HG02678 (cell line): ENCODE results near the gene SLCO4A1.
"Not testable (repeated sequence)": the region's sequence is repeated elsewhere in the genome, so short reads cannot be mapped to it uniquely, and the experiment has no call there.

ENCODE experiments used
- ATAC-seq: cut with Tn5 transposase; IDR thresholded peaks from one replicate; pipeline ENCODE4 v1.9.1; 2021; ENCODE audit warnings: mild to moderate bottlenecking, moderate library complexity; ENCODE audit not compliant: unreplicated experiment

SLCO4A1 gene

GRCh38 chr20:62679978-62680589 is 37.8 kb downstream of the SLCO4A1 start:
- ATAC-seq = no peak

DNA sequence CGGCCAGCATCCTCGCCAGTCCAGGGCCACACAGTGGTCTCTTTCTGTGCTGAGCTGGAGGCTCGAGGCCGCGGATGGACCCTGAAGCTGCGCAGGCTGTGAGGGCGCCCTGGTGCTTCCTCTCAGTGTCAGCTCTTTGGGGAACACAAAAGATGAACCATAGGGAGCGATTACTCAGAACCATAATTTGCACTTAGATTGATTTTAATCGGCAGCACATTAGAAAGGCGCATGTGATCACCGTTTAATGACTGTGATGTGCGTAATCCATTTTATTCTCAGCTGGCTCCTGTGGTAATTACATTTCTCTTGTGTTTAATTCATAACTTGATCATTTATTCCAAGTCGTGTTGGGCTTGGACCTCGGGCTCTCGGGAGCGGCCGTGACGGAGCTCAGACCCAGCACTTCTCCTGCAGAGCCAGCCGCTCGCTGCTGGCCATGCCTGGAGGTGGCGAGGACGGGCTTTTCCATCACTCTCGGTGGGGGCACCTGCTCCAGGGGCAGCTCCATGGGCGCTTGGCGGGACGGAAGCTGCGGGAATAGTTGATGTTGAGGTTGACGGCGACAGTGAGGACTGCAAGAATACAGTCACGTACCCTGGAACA is 40.7 kb downstream of the SLCO4A1 start:
- no peak for ATAC-seq

- not testable (repeated sequence) for ATAC-seq
Measured at GRCh38 chr20:62683660-62684322, 41.5 kb downstream of the SLCO4A1 start.

GRCh38 chr20:62684981-62685380 is 42.7 kb downstream of the SLCO4A1 start:
- no peak for ATAC-seq

DNA sequence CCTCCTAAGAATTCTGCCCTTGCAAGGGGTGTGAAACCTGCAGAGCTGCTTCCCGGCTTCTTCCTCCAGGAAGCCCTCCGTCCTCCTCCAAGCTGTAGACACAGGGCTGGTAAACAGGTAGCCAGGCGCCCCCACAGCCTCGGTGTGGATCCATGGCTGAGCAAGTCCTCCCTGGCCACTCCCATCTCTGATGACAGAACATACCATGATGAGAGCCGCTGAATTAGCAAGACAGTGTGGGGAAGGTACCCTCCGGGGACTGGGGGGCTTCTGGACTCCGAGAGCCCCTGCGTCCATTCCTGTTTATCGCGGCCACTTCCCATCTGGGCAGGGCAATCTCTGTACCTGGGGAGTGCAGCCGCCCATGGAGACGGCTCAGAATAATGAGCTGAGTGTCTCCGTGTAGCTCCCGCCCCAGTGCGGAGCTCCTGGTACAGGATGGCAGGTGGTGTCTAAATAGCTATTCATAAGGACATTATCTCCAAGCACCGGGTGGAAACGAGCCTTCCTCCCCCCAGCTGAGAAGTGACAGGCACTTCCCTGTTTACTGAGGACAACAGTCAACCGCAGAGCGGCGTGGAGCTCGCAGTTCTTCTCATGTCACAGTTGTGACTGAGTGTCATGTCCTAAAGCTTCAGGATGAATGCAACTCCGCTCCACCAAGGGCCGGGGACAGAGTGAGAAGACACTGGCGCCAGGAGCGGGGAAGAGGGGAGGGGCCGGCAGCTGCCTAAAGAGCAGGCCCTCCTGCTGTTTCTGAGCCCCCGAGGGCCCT is 43.7 kb downstream of the SLCO4A1 start:
- no peak for ATAC-seq

GRCh38 chr20:62686869-62687830 is 44.8 kb downstream of the SLCO4A1 start:
- ATAC-seq = no peak

DNA sequence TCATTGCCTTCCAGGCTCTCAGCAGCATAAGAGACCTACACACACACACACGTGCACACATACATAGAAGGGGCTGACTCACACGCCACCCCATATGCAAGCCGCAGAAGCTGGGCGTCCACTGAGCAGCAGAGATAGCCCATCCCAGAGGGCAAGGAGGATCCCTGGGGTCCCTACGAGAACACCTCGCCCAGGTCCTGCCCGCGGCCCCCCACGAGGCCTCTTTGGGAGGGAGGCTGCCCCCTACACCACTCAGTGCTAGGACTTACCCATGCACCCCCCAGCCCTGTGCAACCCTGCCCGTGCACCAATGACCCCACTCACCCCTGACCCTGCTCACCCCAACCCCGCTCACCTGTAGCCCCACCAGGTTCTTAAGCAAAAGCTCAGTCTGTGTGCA is 45.8 kb downstream of the SLCO4A1 start:
- no peak for ATAC-seq

GRCh38 chr20:62688855-62689460 is 46.7 kb downstream of the SLCO4A1 start:
- ATAC-seq = no peak

- no peak for ATAC-seq
Measured at GRCh38 chr20:62689861-62690260, 47.6 kb downstream of the SLCO4A1 start.

DNA sequence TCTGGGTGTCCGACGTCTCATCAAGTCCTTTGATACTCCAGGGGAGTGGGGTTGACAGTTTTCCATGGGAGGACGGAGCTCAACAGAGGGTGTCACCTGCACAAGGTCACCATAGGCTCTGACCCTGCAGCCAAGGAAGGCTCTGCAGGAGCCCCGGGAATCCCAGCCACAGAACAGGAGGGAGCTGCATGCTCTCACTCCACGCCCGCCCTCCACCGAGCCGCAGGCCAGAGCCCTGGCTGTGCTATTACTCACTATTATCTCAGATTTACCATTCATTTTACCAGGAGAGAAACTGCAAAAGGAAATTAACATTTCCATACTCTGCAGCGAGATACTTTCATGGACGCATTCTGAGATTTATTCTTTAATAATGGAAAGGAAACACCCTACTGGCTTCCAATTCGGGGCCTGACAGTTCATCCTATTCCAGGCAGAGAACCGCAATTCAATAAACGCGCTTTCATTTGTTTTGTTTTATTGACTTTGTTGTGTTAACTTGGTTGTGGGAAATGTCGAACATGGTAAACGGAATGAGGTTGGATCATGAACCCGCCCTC is 48.0 kb downstream of the SLCO4A1 start:
- no peak for ATAC-seq

DNA sequence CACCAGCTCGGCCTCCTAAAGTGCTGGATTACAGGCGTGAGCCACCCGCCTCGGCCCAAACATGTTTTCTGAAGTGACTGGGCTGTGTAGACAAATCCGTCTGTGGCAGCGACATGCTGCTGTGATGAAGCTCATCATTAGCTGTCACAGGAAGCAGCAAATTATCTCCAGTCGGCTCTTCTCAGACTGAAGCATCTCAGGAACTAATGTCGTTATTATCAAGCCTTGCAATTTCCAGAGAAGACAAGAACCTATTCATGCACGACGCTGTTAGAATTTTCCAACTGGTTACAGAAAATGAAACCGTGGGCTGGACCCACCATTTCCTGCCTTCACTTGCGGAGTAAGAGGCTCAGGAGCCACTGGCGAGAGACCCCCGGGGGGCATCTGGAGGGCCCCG is 49.2 kb downstream of the SLCO4A1 start:
- no peak for ATAC-seq

DNA sequence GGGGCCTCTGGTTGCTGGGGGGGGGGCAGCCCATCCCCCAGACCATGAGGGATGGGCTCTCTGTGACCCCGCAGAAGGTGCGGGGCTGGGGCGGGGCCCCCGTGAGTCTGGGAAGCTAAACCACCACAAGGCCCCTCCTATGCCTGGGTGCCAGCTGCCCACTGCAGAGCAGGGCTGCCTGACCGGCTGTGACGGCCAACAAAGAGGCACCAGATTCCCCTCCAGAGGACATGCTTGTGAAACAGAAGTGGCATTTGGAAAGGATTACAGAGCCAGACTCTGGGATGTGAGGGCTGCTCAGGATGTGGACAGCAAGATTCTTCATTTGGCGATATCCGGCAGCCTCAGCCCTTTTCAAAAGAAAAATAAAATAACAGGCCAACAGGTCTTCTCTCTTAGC is 49.9 kb downstream of the SLCO4A1 start:
- no peak for ATAC-seq

DNA sequence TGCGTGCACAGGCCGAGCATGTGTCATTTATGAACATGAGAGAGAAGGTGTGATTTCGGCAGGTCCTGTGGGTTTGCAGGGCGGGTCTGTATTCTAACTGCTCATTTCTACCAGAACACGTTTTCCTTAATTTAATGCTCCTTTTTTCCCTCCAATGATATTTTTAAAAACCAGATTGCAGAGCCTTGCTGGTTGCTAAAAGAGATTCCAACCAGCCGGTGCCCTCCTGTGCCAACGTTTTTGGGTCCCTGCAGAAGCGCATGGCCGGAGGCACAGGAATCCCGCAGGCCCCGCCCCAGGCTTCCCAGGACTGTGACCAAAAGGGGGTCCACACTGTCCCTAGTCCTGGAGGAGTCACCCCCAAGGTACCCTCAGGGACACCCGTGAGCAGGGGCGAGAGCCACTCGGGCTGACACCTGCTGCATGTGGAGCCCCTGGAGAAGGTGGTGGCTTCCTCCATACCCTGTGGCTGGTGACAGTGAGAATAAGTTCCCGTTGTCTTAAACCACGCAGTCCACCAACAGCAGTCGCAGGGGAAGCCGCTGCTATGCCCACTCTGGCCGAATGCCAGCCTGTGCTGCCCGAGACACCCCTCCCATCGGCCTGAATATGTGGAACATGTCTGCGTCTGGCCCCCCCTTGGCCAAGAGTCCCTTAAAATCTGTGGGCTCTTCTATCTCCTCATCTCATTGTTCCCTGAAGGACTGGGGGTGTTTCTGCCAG is 50.7 kb downstream of the SLCO4A1 start:
- no peak for ATAC-seq

DNA sequence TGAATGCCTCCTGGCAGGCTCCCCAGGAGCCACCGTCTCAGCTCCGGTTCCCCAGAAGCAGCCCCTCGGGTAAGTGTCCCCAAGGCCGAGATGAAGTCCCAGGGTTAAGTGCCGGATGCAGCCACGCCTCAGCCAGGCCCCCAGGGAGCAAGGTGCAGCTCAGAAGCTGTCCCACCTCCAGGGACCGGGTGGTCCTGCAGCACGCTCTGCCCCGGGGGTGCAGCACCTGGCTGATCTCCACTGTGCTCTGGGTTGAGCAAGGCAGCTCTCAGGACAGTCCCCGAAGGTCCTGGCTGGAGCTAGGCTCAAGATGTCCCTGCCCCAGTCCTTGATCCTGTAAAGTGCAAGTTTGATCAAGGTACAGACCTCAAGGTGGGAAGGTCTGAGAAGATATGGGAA is 51.2 kb downstream of the SLCO4A1 start:
- no peak for ATAC-seq

GRCh38 chr20:62694106-62694505 is 51.8 kb downstream of the SLCO4A1 start:
- ATAC-seq = no peak

GRCh38 chr20:62694868-62695267 is 52.6 kb downstream of the SLCO4A1 start:
- no peak for ATAC-seq

DNA sequence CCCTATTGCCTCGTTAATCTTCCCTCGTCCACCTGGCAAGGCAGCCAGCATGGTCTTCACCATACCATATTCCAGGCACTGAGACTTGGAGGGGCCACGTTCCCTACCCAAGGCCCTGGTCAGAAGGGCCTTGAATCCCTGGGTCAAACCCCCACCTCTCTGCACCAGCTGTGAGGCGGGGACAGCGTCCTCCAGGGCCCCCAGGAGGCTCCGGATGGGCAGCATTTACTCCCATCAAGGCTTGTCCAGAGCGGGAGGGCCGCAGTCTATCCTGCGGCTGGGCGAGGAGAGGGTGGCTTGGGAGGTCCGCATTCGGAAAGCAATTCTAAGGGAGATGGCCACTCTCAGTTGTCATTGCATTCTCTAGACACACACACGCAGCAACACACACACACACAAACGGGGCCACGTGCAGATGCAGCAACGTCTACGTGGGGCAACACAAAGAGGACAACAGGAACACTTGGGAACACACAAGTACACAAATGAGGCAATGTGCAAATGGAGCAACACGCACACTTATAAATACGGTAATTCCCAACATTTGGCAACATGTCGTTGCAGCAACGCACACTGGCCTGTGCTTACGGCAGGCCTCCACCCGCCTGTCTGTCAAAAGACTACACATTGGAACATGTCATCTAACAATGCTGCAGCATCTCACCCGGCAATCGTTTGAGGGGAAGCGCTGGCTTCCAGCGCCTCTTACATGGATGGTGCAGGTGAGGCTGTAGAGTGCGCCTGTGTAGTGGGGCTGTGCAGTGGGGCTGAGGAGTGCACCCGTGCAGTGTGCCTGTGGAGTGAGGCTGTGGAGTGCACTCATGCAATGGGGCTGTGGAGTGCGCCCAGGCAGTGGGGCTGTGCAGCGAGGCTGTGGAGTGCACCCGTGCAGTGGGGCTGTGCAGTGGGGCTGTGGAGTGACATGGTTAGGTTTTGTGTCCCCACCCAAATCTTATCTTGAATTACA is 53.4 kb downstream of the SLCO4A1 start:
- ATAC-seq = no peak

DNA sequence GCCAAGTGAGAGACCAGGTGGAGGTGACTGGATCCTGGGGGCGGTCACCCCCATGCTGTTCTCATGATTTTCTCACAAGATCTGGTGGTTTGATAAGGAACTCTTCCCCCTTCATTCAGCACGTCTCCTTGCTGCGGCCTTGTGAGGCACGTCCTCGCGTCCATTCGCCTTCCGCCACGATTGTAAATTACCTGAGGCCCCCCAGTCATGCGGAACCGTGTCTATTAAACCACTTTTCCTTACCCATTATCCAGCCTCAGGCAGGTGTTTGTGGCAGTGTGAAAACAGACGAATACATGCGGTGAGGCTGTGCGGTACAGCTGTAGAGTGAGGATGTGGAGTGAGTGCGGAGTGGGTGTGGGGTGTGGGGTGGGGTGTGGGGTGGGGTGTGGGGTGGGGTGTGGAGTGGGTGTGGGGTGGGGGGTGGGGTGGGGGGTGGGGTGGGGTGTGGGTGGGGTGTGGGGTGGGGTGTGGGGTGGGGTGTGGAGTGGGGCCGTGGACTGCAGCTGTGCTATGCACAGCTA is 54.2 kb downstream of the SLCO4A1 start:
- ATAC-seq = no peak
